Neural cell (in vitro differentiated cells): ENCODE data around the gene PHOSPHO2. TPM values are rescaled to one million over a fixed set of nuclear protein-coding genes. Genes with fewer than 3 reads are reported as not detected.

Experiments
- H2AFZ ChIP-seq: fragments of 200-600, 300-800 bp; sonication (generic), shearing (Covaris generic); 2 replicates; pipeline ENCODE4 v1.6.0; 2014; ENCODE audit warnings: low read depth, mild to moderate bottlenecking, antibody characterized with exemption, low read length, moderate library complexity
- H3F3A ChIP-seq: fragments of 200-600 bp; shearing (Covaris generic); 2 replicates; pipeline ENCODE4 v1.6.1; 2016; ENCODE audit warnings: mild to moderate bottlenecking, moderate library complexity, mixed read lengths, antibody characterized with exemption, low read length; ENCODE audit not compliant: insufficient read depth, poor library complexity, severe bottlenecking
- H3K27ac ChIP-seq: fragments of 200-600, 300-800 bp; sonication (generic), shearing (Covaris generic); 2 replicates; pipeline ENCODE4 v1.5.1; 2014; ENCODE audit warnings: mild to moderate bottlenecking, low read length, moderate library complexity
- H3K27me3 ChIP-seq: fragments of 300-800, 200-600 bp; sonication (generic), shearing (Covaris generic); 2 replicates; pipeline ENCODE4 v1.6.0; 2014; ENCODE audit warnings: mild to moderate bottlenecking, low read depth, low read length, moderate library complexity; ENCODE audit not compliant: insufficient read depth
- H3K36me3 ChIP-seq: fragments of 300-800, 200-600 bp; sonication (generic), shearing (Covaris generic); 2 replicates; pipeline ENCODE4 v1.5.1; 2014; ENCODE audit warnings: mild to moderate bottlenecking, antibody characterized with exemption, low read length, moderate library complexity; ENCODE audit not compliant: insufficient read depth
- H3K4me2 ChIP-seq: fragments of 300-800, 200-600 bp; sonication (generic), shearing (Covaris generic); 2 replicates; pipeline ENCODE4 v1.6.0; 2014; ENCODE audit warnings: mild to moderate bottlenecking, low read length
- H3K4me3 ChIP-seq: fragments of 300-800, 200-600 bp; sonication (generic), shearing (Covaris generic); 2 replicates; pipeline ENCODE4 v1.5.1; 2014; ENCODE audit warnings: mild to moderate bottlenecking, low read length, moderate library complexity
- H3K79me2 ChIP-seq: fragments of 200-600 bp; shearing (Covaris generic); replicated peaks from 2 replicates; pipeline ENCODE4 v1.6.0; 2014; ENCODE audit warnings: mild to moderate bottlenecking, low read length, moderate library complexity; ENCODE audit not compliant: insufficient read depth
- H3K9ac ChIP-seq: fragments of 300-800, 200-600 bp; sonication (generic), shearing (Covaris generic); 2 replicates; pipeline ENCODE4 v1.6.1; 2016; ENCODE audit warnings: mild to moderate bottlenecking, low read length, mixed read lengths
- H3K9me2 ChIP-seq: fragments of 200-600 bp; shearing (Covaris generic); 2 replicates; pipeline ENCODE4 v1.6.1; 2016; ENCODE audit warnings: mild to moderate bottlenecking, low read length, mixed read lengths; ENCODE audit not compliant: insufficient read depth
- H3K9me3 ChIP-seq: fragments of 200-600, 300-800 bp; sonication (generic), shearing (Covaris generic); 2 replicates; pipeline ENCODE4 v1.6.1; 2016; ENCODE audit warnings: mild to moderate bottlenecking, mixed run types, low read length, moderate library complexity, mixed read lengths
- H4K20me1 ChIP-seq: fragments of 200-600 bp; shearing (Covaris generic); 2 replicates; pipeline ENCODE4 v1.6.1; 2016; ENCODE audit warnings: mild to moderate bottlenecking, mixed run types; ENCODE audit not compliant: insufficient read depth
- EP300 ChIP-seq: fragments of 450-650 bp; conservative IDR thresholded peaks from 2 replicates; pipeline ENCODE4 v1.6.1; 2014; ENCODE audit warnings: antibody characterized with exemption, mild to moderate bottlenecking, moderate library complexity; ENCODE audit not compliant: poor library complexity, severe bottlenecking
- EZH2 ChIP-seq: fragments of 200-600, 300-800 bp; shearing (Covaris generic), sonication (generic); IDR thresholded peaks from 2 replicates; pipeline ENCODE4 v1.6.1; 2014; ENCODE audit warnings: antibody characterized with exemption, low read length, borderline replicate concordance, mild to moderate bottlenecking; ENCODE audit not compliant: insufficient read depth, poor library complexity, severe bottlenecking
- MXI1 ChIP-seq: fragments of 450-650 bp; conservative IDR thresholded peaks from 2 replicates; pipeline ENCODE4 v1.6.1; 2014; ENCODE audit warnings: antibody characterized with exemption, mild to moderate bottlenecking; ENCODE audit not compliant: poor library complexity, severe bottlenecking
- POLR2AphosphoS5 ChIP-seq: IDR thresholded peaks from 2 replicates; pipeline ENCODE4 v1.6.1; 2012
- RAD21 ChIP-seq: fragments of 450-650 bp; conservative IDR thresholded peaks from 2 replicates; pipeline ENCODE4 v1.6.1; 2014; ENCODE audit warnings: antibody characterized with exemption, mild to moderate bottlenecking, moderate library complexity
- SMC3 ChIP-seq: fragments of 450-650 bp; conservative IDR thresholded peaks from 2 replicates; pipeline ENCODE4 v1.6.1; 2014; ENCODE audit warnings: antibody characterized with exemption, mild to moderate bottlenecking, moderate library complexity; ENCODE audit not compliant: poor library complexity
- TAF1 ChIP-seq: IDR thresholded peaks from 2 replicates; pipeline ENCODE4 v1.6.1; 2012; ENCODE audit warnings: low read depth
- polyA plus RNA-seq: library from polyadenylated mRNA; depleted of rRNA; stranded (reverse); fragments of >200 nt; gene quantifications from 2 replicates; pipeline ENCODE4 v1.2.3, GENCODE V29; 2014
- TF ChIP-seq, protein P1 (sequence below): IDR thresholded peaks from 2 replicates; pipeline ENCODE4 v1.6.1; 2012; ENCODE audit warnings: borderline replicate concordance

Gene PHOSPHO2
- polyA plus RNA-seq, 1 donor from 2014 or later: 25.4 TPM

DNA sequence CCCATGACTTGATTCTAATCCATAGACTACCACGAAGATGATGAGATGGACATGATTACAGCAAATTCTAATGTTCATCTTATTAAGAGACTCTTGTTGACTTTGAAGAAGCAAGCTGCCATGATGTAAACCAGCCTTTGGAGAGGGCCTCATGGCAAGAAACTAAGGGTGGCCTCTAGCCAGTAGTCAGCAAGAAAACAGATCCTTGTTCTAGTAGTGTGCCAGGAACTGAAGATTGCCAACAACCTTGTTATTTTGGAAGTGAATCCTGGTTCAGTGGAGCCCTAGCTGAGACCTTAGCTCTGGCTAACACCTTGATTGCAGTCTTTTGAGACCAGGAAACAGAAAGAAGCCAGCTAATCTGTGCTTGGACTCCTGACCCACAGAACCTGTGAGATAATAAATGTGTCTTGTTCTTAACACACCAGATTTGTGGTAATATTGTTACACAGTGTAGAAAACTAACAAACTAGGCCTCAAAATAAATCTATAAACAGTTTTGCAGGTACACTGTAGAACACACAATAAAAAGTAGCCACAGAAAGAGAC is 10.0 kb downstream of the PHOSPHO2 start:
- no peaks in the 10 kb centered on the region for H3K9me3 ChIP-seq
- no peaks in the 10 kb centered on the region for H3K27me3 ChIP-seq
- H3K9me2 ChIP-seq: no peaks in the 10 kb centered on the region
- H4K20me1 ChIP-seq: no peaks in the 10 kb centered on the region
- no peaks in the 10 kb centered on the region for H3F3A ChIP-seq
- no peak overlapping the region for H3K4me3 ChIP-seq
- H3K79me2 ChIP-seq: no peaks in the 10 kb centered on the region
- H3K4me2 ChIP-seq: no peak overlapping the region
- H3K27ac ChIP-seq: no peak overlapping the region
- H3K36me3 ChIP-seq: no peaks in the 10 kb centered on the region
- no peak overlapping the region for H3K9ac ChIP-seq
- no peak for TF ChIP-seq RAD21
- TF ChIP-seq TAF1: no peak
- no peak for TF ChIP-seq SMC3
- TF ChIP-seq MXI1: no peak
- no peak for TF ChIP-seq EP300
- no peak overlapping the region for H2AFZ ChIP-seq

DNA sequence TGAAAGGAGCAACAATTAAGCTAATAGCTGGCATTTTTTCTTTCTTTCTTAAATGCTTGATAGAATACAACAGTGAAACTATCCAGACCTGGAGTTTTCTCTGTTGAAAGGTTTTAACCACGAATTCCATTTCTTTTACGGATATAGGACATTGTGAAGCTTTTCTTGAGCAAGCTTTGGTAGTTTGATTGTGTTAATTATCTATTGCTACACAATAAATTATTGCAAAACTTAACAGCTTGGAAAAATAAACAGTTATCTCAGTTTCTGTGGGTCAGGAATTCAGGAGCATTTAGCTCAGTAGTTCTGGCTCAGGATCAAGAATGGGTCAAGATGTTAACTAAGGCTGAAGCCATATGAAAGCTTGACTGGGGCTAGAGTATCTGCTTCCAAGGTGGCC is 11.7 kb downstream of the PHOSPHO2 start:
- no peak overlapping the region for H3K4me2 ChIP-seq
- no peaks in the 10 kb centered on the region for H4K20me1 ChIP-seq
- TF ChIP-seq TAF1 (no peak), POLR2AphosphoS5 (no peak), EZH2 (no peak), MXI1 (no peak), RAD21 (no peak)
- TF ChIP-seq, protein P1, sequence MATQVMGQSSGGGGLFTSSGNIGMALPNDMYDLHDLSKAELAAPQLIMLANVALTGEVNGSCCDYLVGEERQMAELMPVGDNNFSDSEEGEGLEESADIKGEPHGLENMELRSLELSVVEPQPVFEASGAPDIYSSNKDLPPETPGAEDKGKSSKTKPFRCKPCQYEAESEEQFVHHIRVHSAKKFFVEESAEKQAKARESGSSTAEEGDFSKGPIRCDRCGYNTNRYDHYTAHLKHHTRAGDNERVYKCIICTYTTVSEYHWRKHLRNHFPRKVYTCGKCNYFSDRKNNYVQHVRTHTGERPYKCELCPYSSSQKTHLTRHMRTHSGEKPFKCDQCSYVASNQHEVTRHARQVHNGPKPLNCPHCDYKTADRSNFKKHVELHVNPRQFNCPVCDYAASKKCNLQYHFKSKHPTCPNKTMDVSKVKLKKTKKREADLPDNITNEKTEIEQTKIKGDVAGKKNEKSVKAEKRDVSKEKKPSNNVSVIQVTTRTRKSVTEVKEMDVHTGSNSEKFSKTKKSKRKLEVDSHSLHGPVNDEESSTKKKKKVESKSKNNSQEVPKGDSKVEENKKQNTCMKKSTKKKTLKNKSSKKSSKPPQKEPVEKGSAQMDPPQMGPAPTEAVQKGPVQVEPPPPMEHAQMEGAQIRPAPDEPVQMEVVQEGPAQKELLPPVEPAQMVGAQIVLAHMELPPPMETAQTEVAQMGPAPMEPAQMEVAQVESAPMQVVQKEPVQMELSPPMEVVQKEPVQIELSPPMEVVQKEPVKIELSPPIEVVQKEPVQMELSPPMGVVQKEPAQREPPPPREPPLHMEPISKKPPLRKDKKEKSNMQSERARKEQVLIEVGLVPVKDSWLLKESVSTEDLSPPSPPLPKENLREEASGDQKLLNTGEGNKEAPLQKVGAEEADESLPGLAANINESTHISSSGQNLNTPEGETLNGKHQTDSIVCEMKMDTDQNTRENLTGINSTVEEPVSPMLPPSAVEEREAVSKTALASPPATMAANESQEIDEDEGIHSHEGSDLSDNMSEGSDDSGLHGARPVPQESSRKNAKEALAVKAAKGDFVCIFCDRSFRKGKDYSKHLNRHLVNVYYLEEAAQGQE: no peak

DNA sequence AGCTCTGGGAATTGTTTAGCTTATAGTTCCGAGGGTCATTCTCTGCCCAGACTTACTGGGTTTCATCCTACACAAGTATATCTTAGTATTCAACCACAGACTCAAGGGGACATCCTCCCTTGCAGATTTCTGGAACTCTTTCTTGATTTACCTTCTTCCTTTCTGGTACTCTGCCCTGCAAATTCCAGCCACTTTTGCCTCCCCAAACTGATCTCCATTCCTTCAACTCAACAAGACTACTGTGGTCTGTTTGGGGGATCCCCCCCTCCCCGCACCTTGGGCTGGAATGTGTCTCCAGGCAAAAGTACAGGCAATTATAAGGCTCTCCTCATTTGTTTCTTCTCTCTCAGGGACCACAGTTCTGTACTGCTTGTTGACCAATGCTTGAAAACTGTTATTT is 13.4 kb downstream of the PHOSPHO2 start:
- Histone ChIP-seq H3F3A (no peaks in the 10 kb centered on the region), H3K36me3 (no peaks in the 10 kb centered on the region), H3K4me3 (no peak overlapping the region), H4K20me1 (no peaks in the 10 kb centered on the region), H2AFZ (no peak overlapping the region), H3K27ac (no peak overlapping the region), H3K9ac (no peak overlapping the region), H3K79me2 (no peaks in the 10 kb centered on the region), H3K9me3 (no peaks in the 10 kb centered on the region), H3K27me3 (no peaks in the 10 kb centered on the region), H3K9me2 (no peaks in the 10 kb centered on the region), H3K4me2 (no peak overlapping the region)
- TF ChIP-seq TAF1 (no peak), SMC3 (no peak), EZH2 (no peak), EP300 (no peak), MXI1 (no peak)
- TF ChIP-seq, protein P1: no peak

More for the DNA sequence above, 11.7 kb downstream of the PHOSPHO2 start:
- Histone ChIP-seq H3K79me2 (no peaks in the 10 kb centered on the region), H3K4me3 (no peak overlapping the region), H2AFZ (no peak overlapping the region), H3K27me3 (no peaks in the 10 kb centered on the region), H3K9me3 (no peaks in the 10 kb centered on the region), H3K9me2 (no peaks in the 10 kb centered on the region), H3K36me3 (no peaks in the 10 kb centered on the region), H3F3A (no peaks in the 10 kb centered on the region), H3K27ac (no peak overlapping the region), H3K9ac (no peak overlapping the region)
